Measurements from ENCODE around the gene THAP5.

The THAP5 gene, protein sequence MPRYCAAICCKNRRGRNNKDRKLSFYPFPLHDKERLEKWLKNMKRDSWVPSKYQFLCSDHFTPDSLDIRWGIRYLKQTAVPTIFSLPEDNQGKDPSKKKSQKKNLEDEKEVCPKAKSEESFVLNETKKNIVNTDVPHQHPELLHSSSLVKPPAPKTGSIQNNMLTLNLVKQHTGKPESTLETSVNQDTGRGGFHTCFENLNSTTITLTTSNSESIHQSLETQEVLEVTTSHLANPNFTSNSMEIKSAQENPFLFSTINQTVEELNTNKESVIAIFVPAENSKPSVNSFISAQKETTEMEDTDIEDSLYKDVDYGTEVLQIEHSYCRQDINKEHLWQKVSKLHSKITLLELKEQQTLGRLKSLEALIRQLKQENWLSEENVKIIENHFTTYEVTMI

GRCh38 chr7:108569381-108570145 is at the start of gene THAP5, which contains the start of gene DNAJB9:
THAP5 (minus strand) TSS chr7:108569706; CDS start chr7:108569569, 137 bp downstream.
DNAJB9 (plus strand) TSS chr7:108569874; CDS start chr7:108571727, 1,853 bp downstream.
- peak; percentile 100 for DNase-seq

DNA sequence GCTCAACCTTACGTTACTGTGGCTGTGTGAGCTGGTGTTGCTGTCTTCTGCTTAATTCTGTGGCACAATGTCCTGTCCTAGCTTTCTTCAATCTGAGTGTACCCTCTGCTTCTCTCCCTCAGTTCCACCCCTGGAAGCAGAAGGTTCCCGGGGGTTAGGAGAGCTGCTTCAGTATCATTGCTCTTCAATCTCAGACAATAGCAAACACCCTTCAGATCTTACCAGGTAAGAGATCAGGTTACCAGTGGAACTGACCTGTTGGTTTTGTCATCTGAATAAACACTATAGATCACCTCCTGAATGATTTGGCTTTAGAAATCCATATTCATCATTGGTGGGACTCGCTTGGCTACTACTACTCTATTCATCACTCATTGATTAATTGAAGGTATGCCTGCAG is 48.5 kb upstream of the THAP5 start:
- no peak for DNase-seq

DNA sequence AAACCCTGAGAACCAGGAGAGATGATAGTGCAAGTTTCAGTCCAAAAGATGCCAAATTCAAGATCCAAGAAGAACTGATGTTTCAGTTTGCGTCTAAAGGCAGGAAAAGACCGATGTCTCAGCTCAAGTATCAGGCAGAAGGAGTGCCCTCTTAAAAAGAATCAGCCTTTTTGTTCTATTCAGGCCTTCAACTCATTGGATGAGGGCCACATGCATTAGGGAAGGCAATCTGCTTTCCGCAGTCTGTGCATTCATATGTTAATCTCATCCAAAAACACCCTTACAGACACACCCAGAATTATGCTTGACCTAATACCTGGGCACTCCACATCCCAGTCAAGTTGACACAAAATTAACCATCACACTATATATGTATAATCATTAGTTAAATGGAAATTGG is 45.4 kb upstream of the THAP5 start:
- no peak for DNase-seq

DNA sequence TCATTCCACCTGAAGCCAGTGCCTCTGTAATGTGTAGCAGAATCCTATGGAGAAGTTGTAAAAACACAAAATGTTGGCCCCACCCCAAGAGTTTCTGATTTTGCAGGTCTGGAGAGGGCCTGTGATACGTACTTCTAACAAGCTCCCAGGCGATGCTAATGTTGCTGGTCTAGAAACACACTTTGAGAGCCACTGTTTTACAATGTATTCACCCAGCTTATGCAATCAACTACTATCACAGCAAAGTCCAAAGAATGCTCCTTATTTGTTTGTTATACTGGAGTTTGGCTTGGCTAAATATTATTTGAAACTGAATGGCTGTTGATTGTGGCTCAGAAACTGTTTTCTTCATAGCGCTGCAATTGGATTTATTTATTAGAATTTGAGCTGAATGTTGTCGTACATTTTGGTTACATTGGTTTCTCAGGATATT is 44.5 kb upstream of the THAP5 start:
- no peak for DNase-seq

DNA sequence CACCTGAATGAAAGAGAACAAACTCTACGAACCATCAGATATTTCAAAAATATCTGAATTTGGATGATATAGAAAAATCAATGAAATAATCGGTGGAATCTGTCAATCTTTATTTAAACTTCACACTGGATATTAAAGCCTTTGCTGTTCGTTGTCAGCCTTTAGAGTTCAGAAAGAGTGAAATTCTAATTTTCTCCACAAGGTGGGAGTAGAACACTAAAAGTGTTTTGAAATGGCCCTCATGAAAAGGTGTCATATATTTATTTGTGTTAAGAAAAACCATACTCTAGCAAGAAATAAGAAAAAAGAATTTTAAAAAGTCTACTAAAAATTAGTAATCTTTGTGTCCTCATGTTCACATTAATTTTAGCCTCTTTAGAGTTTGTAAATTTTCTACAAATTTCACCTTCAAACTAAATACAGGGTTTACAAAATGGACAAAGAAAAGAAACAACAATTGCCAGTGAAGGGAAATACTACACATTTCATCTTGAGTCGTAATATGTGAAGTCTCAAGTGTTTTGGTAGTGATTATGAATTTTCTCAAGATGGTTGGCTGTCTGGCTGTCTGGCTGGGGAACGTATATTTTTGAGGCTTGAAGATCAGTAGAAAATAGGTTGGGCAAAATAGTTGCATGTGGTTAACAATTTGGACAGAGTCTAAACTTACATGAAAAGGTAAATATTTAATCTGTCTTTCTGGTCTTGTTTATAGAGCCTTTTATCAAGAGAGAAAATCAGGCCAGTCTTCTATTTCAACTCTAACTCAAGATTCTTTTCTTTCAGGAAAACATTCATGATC is 43.8 kb upstream of the THAP5 start:
- DNase-seq: peak; percentile 66

DNA sequence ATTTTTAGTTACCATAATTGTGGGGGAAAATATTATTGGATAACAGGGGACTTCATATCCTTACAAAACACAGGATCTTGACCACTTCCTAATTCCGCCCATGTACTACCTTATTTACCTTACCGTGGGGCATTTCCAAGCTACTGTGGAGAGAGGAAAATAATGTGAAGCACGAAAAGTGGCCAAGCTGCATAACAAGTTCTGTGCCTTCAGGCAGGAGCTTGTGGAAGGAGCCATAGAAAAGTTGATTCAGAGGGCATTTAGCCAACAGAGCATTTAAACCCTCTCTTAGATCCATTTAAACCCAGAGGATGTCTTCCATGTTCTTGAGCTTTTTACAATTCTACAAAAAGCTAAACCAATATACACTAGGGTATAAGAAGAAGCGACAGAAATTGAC is 41.8 kb upstream of the THAP5 start:
- no peak for DNase-seq

DNA sequence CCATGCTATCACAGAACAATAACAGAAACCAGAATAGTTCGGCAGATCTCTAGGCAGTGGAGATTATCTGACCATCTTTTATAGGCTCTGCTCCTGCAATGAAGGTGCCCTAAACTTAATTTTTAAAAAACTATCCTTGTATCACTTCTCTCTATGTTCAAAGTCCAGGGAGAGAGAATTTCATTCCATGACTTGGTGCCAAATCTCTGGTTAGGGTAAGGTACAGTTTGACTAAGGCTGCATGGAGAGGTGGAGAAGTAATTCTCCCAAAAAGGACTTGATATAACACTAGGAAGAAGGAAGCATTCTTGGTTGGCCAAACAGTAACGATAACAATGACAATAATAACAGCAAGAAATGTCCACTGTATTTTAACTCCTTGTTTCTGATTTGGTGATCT is 40.1 kb upstream of the THAP5 start:
- no peak for DNase-seq

GRCh38 chr7:108605559-108606201 is 36.2 kb upstream of the THAP5 start:
- no peak for DNase-seq

DNA sequence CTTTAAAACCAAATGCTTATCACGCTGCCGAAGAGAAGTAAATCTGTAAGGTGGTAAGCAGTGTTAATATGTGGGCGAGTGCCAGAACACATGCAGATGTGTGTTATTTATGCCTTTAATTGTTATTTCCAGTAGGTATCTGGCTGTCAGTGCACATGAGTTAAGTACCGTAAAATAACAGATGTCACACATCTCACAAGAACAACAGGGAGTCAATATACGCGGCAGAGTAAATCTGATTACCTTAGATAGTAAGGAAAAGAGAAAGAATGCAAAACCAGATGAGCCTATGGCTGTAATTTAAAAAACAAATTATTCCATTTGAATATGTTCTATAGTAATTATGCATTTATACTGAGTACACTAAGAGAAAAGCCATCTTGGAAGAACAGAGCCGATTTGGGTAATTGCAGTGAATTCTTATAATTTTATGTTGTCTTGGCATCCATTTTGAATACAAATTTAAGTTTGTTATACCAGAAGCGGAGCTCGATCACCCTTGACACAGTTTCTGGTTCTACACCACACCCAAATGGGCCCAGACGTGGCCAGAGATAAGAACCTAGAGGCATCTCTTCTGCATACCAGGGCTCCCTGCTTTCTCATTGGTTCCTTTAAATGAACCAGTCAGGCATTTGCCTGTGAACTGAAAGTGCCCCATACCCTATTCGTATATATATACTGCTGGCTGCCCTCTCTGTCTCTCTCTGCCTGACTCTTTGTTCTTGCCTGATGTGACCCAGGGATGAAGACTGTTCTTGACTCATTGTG is 35.0 kb upstream of the THAP5 start:
- no peak for DNase-seq

- no peak for DNase-seq
These were observed 34.3 kb upstream of the THAP5 start for GRCh38 chr7:108603656-108604306.

GRCh38 chr7:108600399-108600798 is 30.9 kb upstream of the THAP5 start:
- DNase-seq: no peak

- DNase-seq: peak; percentile 55
These were observed 29.5 kb upstream of the THAP5 start for GRCh38 chr7:108598914-108599580.

- DNase-seq: peak; percentile 91
These were observed 28.6 kb upstream of the THAP5 start for GRCh38 chr7:108598153-108598552.

- DNase-seq: no peak
These were observed 27.1 kb upstream of the THAP5 start for GRCh38 chr7:108596560-108596959.

DNA sequence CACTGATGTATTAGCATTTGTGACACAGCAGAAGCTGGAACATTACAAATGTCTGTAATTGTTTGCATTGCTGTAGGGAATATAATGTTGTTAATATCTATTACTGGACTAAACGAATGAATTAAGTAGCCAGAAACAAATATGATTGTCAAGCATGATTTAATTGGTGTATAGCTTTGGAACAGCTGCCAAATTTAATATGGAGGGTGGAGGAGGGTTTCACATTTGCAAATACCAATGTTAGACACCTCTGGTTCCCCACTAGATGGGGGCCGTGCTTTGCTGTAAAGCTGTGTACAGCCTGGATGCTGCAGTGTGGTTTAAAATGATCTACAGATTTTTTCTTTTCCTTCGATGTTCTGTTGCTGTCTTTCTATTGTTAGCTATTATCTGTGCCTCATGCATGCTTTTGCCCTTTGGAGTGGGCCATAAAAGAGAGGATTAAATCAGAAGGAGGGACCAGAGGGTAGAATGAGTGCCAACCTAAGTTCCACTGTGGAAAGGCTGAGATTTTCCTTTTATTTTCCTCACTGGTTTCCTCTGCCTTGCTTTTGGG is 23.2 kb upstream of the THAP5 start:
- peak; percentile 78 for DNase-seq

DNA sequence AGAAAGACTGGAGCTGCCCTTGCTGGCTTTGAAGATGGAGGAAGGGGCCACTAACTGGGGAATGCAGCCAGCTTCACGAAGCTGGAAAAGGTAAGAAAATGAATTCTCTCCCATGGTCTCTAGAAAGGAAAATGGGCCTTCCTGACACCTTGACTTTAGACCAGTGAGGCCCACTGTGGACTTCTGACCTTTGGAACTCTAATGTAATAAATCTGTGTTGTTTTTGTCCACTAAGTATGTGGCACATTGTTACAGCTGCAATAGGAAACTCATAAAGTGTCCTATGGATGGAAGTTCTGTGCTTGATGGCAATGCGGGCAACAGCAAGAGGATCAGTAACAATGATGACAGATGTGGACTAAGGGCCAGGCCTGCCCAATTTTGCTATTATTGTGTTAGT is 21.1 kb upstream of the THAP5 start:
- no peak for DNase-seq

- no peak for DNase-seq
These were observed 20.4 kb upstream of the THAP5 start for GRCh38 chr7:108589874-108590273.

- no peak for DNase-seq
These were observed 19.7 kb upstream of the THAP5 start for GRCh38 chr7:108589199-108589598.

GRCh38 chr7:108586274-108586710 is 16.8 kb upstream of the THAP5 start:
- DNase-seq: no peak

GRCh38 chr7:108585843-108586242 is 16.3 kb upstream of the THAP5 start:
- DNase-seq: no peak

Data from NCI-H1092 (cell line).